Large intestine (tissue), 3 donors: ENCODE data around the gene PDZRN3. TPM values are rescaled to one million over a fixed set of nuclear protein-coding genes. Genes with fewer than 3 reads are reported as not detected.

Source experiments
- DNase-seq, 2 donors: peaks; one replicate each; pipeline versions ENCODE4 v3.0.0 to v3.0.0-alpha.2; 2013
- H3K27ac ChIP-seq: one replicate; pipeline ENCODE4 v1.5.1; 2013; ENCODE audit warnings: low read length
- H3K27me3 ChIP-seq: 2 replicates; pipeline ENCODE4 v1.6.1; 2013; ENCODE audit warnings: low read length; ENCODE audit not compliant: control insufficient read depth, insufficient read depth
- H3K36me3 ChIP-seq: 2 replicates; pipeline ENCODE4 v1.6.1; 2013; ENCODE audit warnings: low read length; ENCODE audit not compliant: control insufficient read depth, insufficient read depth
- H3K4me1 ChIP-seq: one replicate; pipeline ENCODE4 v1.6.1; 2013; ENCODE audit warnings: low read length; ENCODE audit not compliant: control insufficient read depth, insufficient read depth
- H3K4me3 ChIP-seq: one replicate; pipeline ENCODE4 v1.5.1; 2013; ENCODE audit warnings: low read length
- H3K9me3 ChIP-seq: one replicate; pipeline ENCODE4 v1.6.1; 2013; ENCODE audit warnings: mild to moderate bottlenecking, low read depth, low read length, moderate library complexity; ENCODE audit not compliant: control insufficient read depth
- WGBS: methylation state at CpG from one replicate; pipeline ENCODE4 v1.1.5; 2013; ENCODE audit warnings: low lambda C conversion rate; ENCODE audit not compliant: insufficient coverage; 5-methylcytosine and 5-hydroxymethylcytosine counted together
- polyA plus RNA-seq: library from polyadenylated mRNA; unstranded; fragments of 120-200 nt; gene quantifications from one replicate; pipeline ENCODE4 v1.2.1, GENCODE V29; 2013

The PDZRN3 gene
- polyA plus RNA-seq, 1 donor, result 40.7 TPM

DNA sequence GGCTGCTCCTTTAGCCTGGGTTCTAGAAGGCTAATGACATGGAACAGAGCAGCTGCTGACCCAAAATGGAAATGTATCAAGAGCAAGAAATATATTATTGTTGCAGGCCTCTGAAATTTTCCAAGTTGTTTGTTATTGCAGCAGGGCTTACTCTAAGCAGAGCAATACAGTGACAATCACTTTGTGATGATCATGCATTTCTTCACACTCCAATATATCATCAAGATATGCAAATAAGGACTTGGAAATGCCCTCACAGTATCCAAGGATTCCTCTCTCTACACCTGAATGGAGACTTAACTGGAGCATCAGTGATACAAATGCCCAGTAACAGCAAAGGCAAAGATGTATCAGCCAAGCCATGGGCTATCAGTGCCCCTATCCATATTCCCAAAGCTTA, 89.6 kb downstream of the PDZRN3 start:
- H3K4me3 ChIP-seq, result no peak overlapping the region
- H3K9me3 ChIP-seq, result no peaks in the 10 kb centered on the region
- peaks cover 19% of the 10 kb centered on the region for H3K4me1 ChIP-seq
- H3K27me3 ChIP-seq, result no peaks in the 10 kb centered on the region
- H3K36me3 ChIP-seq, result no peaks in the 10 kb centered on the region
- no peak overlapping the region for H3K27ac ChIP-seq
- DNase-seq, result no peak

DNA sequence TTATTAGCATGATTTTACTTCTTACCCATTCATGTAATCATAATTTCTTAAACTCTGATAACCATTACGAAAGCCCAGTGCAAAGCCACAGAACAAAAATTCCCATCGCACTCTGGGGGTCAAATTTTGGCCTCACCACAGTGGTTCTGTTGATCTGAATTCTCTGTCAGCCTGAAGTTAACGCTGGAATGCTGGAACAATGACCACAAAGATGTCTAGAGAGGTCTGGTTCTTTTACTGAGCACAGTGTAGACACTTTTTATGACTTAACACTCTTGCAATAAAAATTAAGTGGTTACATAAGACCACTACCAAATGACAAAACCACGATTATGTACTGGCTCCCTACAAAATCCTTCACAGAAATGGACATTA, 94.7 kb downstream of the PDZRN3 start:
- H3K4me3 ChIP-seq, result no peak overlapping the region
- WGBS, result no CpG with 5 or more reads among the region's 4 CpGs
- no peaks in the 10 kb centered on the region for H3K36me3 ChIP-seq
- no peaks in the 10 kb centered on the region for H3K9me3 ChIP-seq
- H3K27ac ChIP-seq, result no peak overlapping the region
- DNase-seq, result no peak
- peaks cover 7% of the 10 kb centered on the region for H3K4me1 ChIP-seq
- no peaks in the 10 kb centered on the region for H3K27me3 ChIP-seq

- Histone ChIP-seq H3K27ac (no peak overlapping the region), H3K4me1 (peaks cover 5% of the 10 kb centered on the region), H3K4me3 (no peak overlapping the region), H3K9me3 (no peaks in the 10 kb centered on the region), H3K36me3 (no peaks in the 10 kb centered on the region), H3K27me3 (no peaks in the 10 kb centered on the region)
- 71% methylated on average over 1 of the region's 3 CpGs for WGBS
- no peak for DNase-seq
Observed at GRCh38 chr3:73529308-73530021, 95.3 kb downstream of the PDZRN3 start.

DNA sequence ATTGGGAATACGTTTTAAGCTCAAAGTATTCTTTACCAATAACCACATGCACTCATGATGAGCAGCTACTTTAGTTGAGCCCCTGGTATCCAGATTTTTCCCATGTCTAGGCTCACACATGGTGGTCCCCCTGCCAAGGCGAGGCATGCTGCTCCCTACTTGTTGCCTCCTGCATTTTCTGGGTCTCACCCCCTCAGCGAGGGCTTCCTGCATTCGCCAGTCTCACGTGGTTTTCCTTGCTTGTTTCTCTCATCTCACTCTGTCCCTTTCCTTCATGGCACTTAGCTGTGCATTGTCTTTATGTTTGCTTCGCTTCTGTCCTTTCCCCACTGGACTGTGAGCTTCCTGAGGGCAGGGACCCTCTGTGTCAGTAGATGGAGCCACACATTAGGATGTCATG, 99.2 kb downstream of the PDZRN3 start:
- 93% methylated on average over 3 of the region's 6 CpGs for WGBS
- Histone ChIP-seq H3K27me3 (no peaks in the 10 kb centered on the region), H3K27ac (no peak overlapping the region), H3K4me1 (peaks cover 8% of the 10 kb centered on the region), H3K9me3 (peaks cover 2% of the 10 kb centered on the region), H3K4me3 (no peak overlapping the region), H3K36me3 (no peaks in the 10 kb centered on the region)
- DNase-seq, result no peak

GRCh38 chr3:73523661-73524060, 101.1 kb downstream of the PDZRN3 start:
- Histone ChIP-seq H3K4me3 (no peak overlapping the region), H3K27ac (no peak overlapping the region)

GRCh38 chr3:73521734-73522336, 102.9 kb downstream of the PDZRN3 start:
- H3K9me3 ChIP-seq, result peaks cover 2% of the 10 kb centered on the region
- peaks cover 3% of the 10 kb centered on the region for H3K4me1 ChIP-seq
- no CpG with 5 or more reads among the region's 7 CpGs for WGBS
- DNase-seq, result peak in 1 of 2 donors; percentile 59
- no peak overlapping the region for H3K27ac ChIP-seq
- no peaks in the 10 kb centered on the region for H3K27me3 ChIP-seq
- no peaks in the 10 kb centered on the region for H3K36me3 ChIP-seq
- H3K4me3 ChIP-seq, result no peak overlapping the region

More at GRCh38 chr3:73523661-73524060, 101.1 kb downstream of the PDZRN3 start:
- DNase-seq, result no peak
- Histone ChIP-seq H3K4me1 (peaks cover 3% of the 10 kb centered on the region), H3K27me3 (no peaks in the 10 kb centered on the region), H3K36me3 (no peaks in the 10 kb centered on the region), H3K9me3 (peaks cover 2% of the 10 kb centered on the region)
- 60% methylated on average over 1 of the region's 2 CpGs for WGBS

DNA sequence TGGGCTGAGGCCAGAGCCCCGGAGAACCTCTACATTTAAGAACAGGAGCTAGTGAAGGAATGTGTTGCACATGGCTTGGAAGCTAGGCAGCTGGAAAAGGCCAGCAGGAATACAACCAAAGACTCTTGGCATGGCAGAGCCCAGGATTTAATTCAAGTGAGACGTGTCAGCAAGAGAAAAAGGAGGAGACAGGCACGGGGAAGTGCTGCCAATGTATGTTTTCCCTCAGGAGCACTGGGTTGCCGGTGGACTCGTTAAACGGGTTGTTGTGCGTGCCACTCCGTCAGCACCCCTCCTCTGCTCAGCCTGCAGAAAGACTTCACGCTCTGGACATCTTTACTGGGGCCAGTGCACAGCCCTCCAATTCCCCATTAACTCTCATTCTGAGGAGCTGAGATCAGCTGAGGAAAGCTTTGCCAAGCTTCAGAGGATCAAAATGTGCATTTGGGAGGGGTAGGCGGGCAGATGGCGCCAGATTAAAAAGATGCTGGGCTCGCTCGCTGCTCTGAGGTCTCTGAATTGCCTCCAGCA, 103.7 kb downstream of the PDZRN3 start:
- Histone ChIP-seq H3K36me3 (no peaks in the 10 kb centered on the region), H3K27ac (no peak overlapping the region), H3K27me3 (no peaks in the 10 kb centered on the region), H3K4me1 (peaks cover 3% of the 10 kb centered on the region), H3K9me3 (peaks cover 2% of the 10 kb centered on the region), H3K4me3 (no peak overlapping the region)
- no CpG with 5 or more reads among the region's 13 CpGs for WGBS
- DNase-seq, result no peak

- H3K27me3 ChIP-seq, result no peaks in the 10 kb centered on the region
- WGBS, result 100% methylated on average over 1 of the region's 5 CpGs
- H3K27ac ChIP-seq, result peak overlapping the region; percentile 13
- H3K9me3 ChIP-seq, result no peaks in the 10 kb centered on the region
- H3K4me1 ChIP-seq, result peaks cover 33% of the 10 kb centered on the region
- no peak for DNase-seq
- H3K36me3 ChIP-seq, result no peaks in the 10 kb centered on the region
- H3K4me3 ChIP-seq, result no peak overlapping the region
Observed at GRCh38 chr3:73516631-73517030, 108.1 kb downstream of the PDZRN3 start.

GRCh38 chr3:73513260-73513659, 111.5 kb downstream of the PDZRN3 start:
- peaks cover 54% of the 10 kb centered on the region for H3K4me1 ChIP-seq

GRCh38 chr3:73511571-73512525, 112.9 kb downstream of the PDZRN3 start:
- H3K9me3 ChIP-seq, result no peaks in the 10 kb centered on the region
- DNase-seq, result peak in 1 of 2 donors; percentile 43
- WGBS, result 73% methylated on average over 2 of the region's 21 CpGs
- no peak overlapping the region for H3K4me3 ChIP-seq
- H3K4me1 ChIP-seq, result peaks cover 55% of the 10 kb centered on the region
- peak overlapping the region; percentile 63 for H3K27ac ChIP-seq
- H3K27me3 ChIP-seq, result no peaks in the 10 kb centered on the region
- no peaks in the 10 kb centered on the region for H3K36me3 ChIP-seq

More at GRCh38 chr3:73513260-73513659, 111.5 kb downstream of the PDZRN3 start:
- peak; percentile 93 to 98 for DNase-seq
- no CpG with 5 or more reads among the region's 5 CpGs for WGBS
- Histone ChIP-seq H3K36me3 (no peaks in the 10 kb centered on the region), H3K27me3 (no peaks in the 10 kb centered on the region), H3K27ac (peak overlapping the region; percentile 63), H3K9me3 (no peaks in the 10 kb centered on the region), H3K4me3 (no peak overlapping the region)
